Neural cell (in vitro differentiated cells): ENCODE measurements around the gene SNRPD3. TPM values are rescaled to one million over a fixed set of nuclear protein-coding genes. Genes with fewer than 3 reads are reported as not detected.
"Not testable (repeated sequence)": the region's sequence is repeated elsewhere in the genome, so short reads cannot be mapped to it uniquely, and the experiment has no call there.

ENCODE experiments used
- H2AFZ ChIP-seq: fragments of 200-600, 300-800 bp; sonication (generic), shearing (Covaris generic); 2 replicates; pipeline ENCODE4 v1.6.0; 2014; ENCODE audit warnings: low read depth, mild to moderate bottlenecking, antibody characterized with exemption, low read length, moderate library complexity
- H3F3A ChIP-seq: fragments of 200-600 bp; shearing (Covaris generic); 2 replicates; pipeline ENCODE4 v1.6.1; 2016; ENCODE audit warnings: mild to moderate bottlenecking, moderate library complexity, mixed read lengths, antibody characterized with exemption, low read length; ENCODE audit not compliant: insufficient read depth, poor library complexity, severe bottlenecking
- H3K27ac ChIP-seq: fragments of 200-600, 300-800 bp; sonication (generic), shearing (Covaris generic); 2 replicates; pipeline ENCODE4 v1.5.1; 2014; ENCODE audit warnings: mild to moderate bottlenecking, low read length, moderate library complexity
- H3K27me3 ChIP-seq: fragments of 300-800, 200-600 bp; sonication (generic), shearing (Covaris generic); 2 replicates; pipeline ENCODE4 v1.6.0; 2014; ENCODE audit warnings: mild to moderate bottlenecking, low read depth, low read length, moderate library complexity; ENCODE audit not compliant: insufficient read depth
- H3K36me3 ChIP-seq: fragments of 300-800, 200-600 bp; sonication (generic), shearing (Covaris generic); 2 replicates; pipeline ENCODE4 v1.5.1; 2014; ENCODE audit warnings: mild to moderate bottlenecking, antibody characterized with exemption, low read length, moderate library complexity; ENCODE audit not compliant: insufficient read depth
- H3K4me2 ChIP-seq: fragments of 300-800, 200-600 bp; sonication (generic), shearing (Covaris generic); 2 replicates; pipeline ENCODE4 v1.6.0; 2014; ENCODE audit warnings: mild to moderate bottlenecking, low read length
- H3K4me3 ChIP-seq: fragments of 300-800, 200-600 bp; sonication (generic), shearing (Covaris generic); 2 replicates; pipeline ENCODE4 v1.5.1; 2014; ENCODE audit warnings: mild to moderate bottlenecking, low read length, moderate library complexity
- H3K79me2 ChIP-seq: fragments of 200-600 bp; shearing (Covaris generic); replicated peaks from 2 replicates; pipeline ENCODE4 v1.6.0; 2014; ENCODE audit warnings: mild to moderate bottlenecking, low read length, moderate library complexity; ENCODE audit not compliant: insufficient read depth
- H3K9ac ChIP-seq: fragments of 300-800, 200-600 bp; sonication (generic), shearing (Covaris generic); 2 replicates; pipeline ENCODE4 v1.6.1; 2016; ENCODE audit warnings: mild to moderate bottlenecking, low read length, mixed read lengths
- H3K9me2 ChIP-seq: fragments of 200-600 bp; shearing (Covaris generic); 2 replicates; pipeline ENCODE4 v1.6.1; 2016; ENCODE audit warnings: mild to moderate bottlenecking, low read length, mixed read lengths; ENCODE audit not compliant: insufficient read depth
- H3K9me3 ChIP-seq: fragments of 200-600, 300-800 bp; sonication (generic), shearing (Covaris generic); 2 replicates; pipeline ENCODE4 v1.6.1; 2016; ENCODE audit warnings: mild to moderate bottlenecking, mixed run types, low read length, moderate library complexity, mixed read lengths
- H4K20me1 ChIP-seq: fragments of 200-600 bp; shearing (Covaris generic); 2 replicates; pipeline ENCODE4 v1.6.1; 2016; ENCODE audit warnings: mild to moderate bottlenecking, mixed run types; ENCODE audit not compliant: insufficient read depth
- EP300 ChIP-seq: fragments of 450-650 bp; conservative IDR thresholded peaks from 2 replicates; pipeline ENCODE4 v1.6.1; 2014; ENCODE audit warnings: antibody characterized with exemption, mild to moderate bottlenecking, moderate library complexity; ENCODE audit not compliant: poor library complexity, severe bottlenecking
- MXI1 ChIP-seq: fragments of 450-650 bp; conservative IDR thresholded peaks from 2 replicates; pipeline ENCODE4 v1.6.1; 2014; ENCODE audit warnings: antibody characterized with exemption, mild to moderate bottlenecking; ENCODE audit not compliant: poor library complexity, severe bottlenecking
- RAD21 ChIP-seq: fragments of 450-650 bp; conservative IDR thresholded peaks from 2 replicates; pipeline ENCODE4 v1.6.1; 2014; ENCODE audit warnings: antibody characterized with exemption, mild to moderate bottlenecking, moderate library complexity
- SMC3 ChIP-seq: fragments of 450-650 bp; conservative IDR thresholded peaks from 2 replicates; pipeline ENCODE4 v1.6.1; 2014; ENCODE audit warnings: antibody characterized with exemption, mild to moderate bottlenecking, moderate library complexity; ENCODE audit not compliant: poor library complexity
- TAF1 ChIP-seq: IDR thresholded peaks from 2 replicates; pipeline ENCODE4 v1.6.1; 2012; ENCODE audit warnings: low read depth
- polyA plus RNA-seq: library from polyadenylated mRNA; depleted of rRNA; stranded (reverse); fragments of >200 nt; gene quantifications from 2 replicates; pipeline ENCODE4 v1.2.3, GENCODE V29; 2014
- TF ChIP-seq, protein P1 (sequence below): IDR thresholded peaks from 2 replicates; pipeline ENCODE4 v1.6.1; 2012; ENCODE audit warnings: borderline replicate concordance
- TF ChIP-seq, protein P2 (sequence below): fragments of 450-650 bp; IDR thresholded peaks from 2 replicates; pipeline ENCODE4 v1.5.1; 2014; ENCODE audit warnings: antibody characterized with exemption, mild to moderate bottlenecking, moderate library complexity; ENCODE audit not compliant: poor library complexity, severe bottlenecking

SNRPD3 gene
- polyA plus RNA-seq, 1 donor from 2014 or later: 195 TPM

DNA sequence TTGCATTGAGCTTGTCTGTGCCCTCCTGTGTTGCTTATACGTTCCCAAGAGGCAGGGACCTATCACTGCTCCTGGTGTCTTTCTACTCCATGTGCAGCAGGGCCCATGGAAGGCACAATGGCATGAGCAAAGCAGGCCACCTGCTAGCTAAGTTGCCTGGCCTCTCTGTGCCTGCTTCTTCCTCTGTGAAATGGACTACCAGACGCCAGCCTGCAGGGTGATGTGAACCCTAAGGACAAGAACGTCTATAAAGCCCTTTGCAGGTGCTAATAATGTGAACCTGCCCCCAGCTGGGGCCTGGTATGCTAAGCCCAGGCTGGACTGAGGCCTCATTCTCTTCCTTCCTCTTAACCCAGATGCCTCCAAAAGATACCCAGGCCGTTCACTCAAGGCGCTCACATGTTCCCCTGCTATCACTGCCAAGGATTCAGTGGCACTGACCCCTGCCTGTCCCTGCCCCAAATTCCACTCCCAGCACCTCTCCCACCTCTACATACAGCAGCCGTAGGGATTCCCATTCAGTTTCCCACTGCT lies 4.8 kb upstream of the SNRPD3 start:
- Histone ChIP-seq H4K20me1 (no peaks in the 10 kb centered on the region), H3K9me3 (no peaks in the 10 kb centered on the region), H2AFZ (no peak overlapping the region), H3F3A (no peaks in the 10 kb centered on the region), H3K27me3 (no peaks in the 10 kb centered on the region), H3K36me3 (peaks cover 4% of the 10 kb centered on the region), H3K79me2 (peaks cover 24% of the 10 kb centered on the region), H3K9me2 (no peaks in the 10 kb centered on the region), H3K4me3 (no peak overlapping the region), H3K4me2 (no peak overlapping the region), H3K9ac (no peak overlapping the region), H3K27ac (no peak overlapping the region)
- TF ChIP-seq TAF1 (no peak), SMC3 (no peak), EP300 (no peak), MXI1 (no peak), RAD21 (no peak)
- TF ChIP-seq, protein P1, sequence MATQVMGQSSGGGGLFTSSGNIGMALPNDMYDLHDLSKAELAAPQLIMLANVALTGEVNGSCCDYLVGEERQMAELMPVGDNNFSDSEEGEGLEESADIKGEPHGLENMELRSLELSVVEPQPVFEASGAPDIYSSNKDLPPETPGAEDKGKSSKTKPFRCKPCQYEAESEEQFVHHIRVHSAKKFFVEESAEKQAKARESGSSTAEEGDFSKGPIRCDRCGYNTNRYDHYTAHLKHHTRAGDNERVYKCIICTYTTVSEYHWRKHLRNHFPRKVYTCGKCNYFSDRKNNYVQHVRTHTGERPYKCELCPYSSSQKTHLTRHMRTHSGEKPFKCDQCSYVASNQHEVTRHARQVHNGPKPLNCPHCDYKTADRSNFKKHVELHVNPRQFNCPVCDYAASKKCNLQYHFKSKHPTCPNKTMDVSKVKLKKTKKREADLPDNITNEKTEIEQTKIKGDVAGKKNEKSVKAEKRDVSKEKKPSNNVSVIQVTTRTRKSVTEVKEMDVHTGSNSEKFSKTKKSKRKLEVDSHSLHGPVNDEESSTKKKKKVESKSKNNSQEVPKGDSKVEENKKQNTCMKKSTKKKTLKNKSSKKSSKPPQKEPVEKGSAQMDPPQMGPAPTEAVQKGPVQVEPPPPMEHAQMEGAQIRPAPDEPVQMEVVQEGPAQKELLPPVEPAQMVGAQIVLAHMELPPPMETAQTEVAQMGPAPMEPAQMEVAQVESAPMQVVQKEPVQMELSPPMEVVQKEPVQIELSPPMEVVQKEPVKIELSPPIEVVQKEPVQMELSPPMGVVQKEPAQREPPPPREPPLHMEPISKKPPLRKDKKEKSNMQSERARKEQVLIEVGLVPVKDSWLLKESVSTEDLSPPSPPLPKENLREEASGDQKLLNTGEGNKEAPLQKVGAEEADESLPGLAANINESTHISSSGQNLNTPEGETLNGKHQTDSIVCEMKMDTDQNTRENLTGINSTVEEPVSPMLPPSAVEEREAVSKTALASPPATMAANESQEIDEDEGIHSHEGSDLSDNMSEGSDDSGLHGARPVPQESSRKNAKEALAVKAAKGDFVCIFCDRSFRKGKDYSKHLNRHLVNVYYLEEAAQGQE: no peak
- TF ChIP-seq, protein P2, sequence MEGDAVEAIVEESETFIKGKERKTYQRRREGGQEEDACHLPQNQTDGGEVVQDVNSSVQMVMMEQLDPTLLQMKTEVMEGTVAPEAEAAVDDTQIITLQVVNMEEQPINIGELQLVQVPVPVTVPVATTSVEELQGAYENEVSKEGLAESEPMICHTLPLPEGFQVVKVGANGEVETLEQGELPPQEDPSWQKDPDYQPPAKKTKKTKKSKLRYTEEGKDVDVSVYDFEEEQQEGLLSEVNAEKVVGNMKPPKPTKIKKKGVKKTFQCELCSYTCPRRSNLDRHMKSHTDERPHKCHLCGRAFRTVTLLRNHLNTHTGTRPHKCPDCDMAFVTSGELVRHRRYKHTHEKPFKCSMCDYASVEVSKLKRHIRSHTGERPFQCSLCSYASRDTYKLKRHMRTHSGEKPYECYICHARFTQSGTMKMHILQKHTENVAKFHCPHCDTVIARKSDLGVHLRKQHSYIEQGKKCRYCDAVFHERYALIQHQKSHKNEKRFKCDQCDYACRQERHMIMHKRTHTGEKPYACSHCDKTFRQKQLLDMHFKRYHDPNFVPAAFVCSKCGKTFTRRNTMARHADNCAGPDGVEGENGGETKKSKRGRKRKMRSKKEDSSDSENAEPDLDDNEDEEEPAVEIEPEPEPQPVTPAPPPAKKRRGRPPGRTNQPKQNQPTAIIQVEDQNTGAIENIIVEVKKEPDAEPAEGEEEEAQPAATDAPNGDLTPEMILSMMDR: no peak

DNA sequence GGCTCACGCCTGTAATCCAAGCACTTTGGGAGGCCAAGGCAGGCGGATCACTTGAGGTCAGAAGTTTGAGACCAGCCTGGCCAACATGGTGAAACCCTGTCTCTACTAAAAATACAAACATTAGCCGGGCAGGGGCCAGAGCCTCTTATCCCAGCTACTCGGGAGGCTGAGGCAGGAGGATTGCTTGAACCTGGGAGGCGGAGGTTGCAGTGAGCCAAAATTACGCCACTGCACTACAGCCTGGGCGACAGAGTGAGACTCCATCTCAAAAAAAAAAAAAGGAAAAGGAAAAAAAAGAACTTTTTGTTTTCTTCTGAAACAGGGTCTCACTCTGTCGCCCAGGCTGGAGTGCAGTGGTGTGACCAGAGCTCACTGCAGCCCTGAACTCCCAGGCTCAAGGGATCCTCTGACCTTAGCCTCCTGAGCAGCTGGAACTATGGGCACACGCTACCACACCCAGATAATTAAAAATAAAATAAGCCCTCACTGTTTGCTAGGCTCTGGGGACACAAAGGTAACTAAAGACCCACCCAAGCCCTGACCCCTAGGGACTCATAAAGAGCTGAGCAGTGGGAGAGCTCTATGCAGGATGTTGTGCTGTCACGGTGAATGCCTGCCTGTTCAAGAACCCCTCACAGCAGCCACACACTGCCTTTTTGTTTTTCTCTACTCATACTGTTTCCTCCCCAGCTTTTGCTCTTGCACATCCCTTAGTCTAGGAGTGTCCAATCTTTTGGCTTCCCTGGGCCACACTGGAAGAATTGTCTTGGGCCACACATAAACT lies 3.1 kb upstream of the SNRPD3 start:
- H3K9ac ChIP-seq: not testable (repeated sequence)
- H3K79me2 ChIP-seq: peaks cover 41% of the 10 kb centered on the region

More for the DNA sequence above, 3.1 kb upstream of the SNRPD3 start:
- not testable (repeated sequence) for H3K9me3 ChIP-seq, H3F3A ChIP-seq, H3K27me3 ChIP-seq, H3K4me2 ChIP-seq, H3K9me2 ChIP-seq, H3K27ac ChIP-seq, H3K36me3 ChIP-seq, H2AFZ ChIP-seq, H4K20me1 ChIP-seq
- peak overlapping the region; percentile 76 for H3K4me3 ChIP-seq
